GM23338 (cell line): ENCODE data around the gene ATF7. TPM values are rescaled to one million over a fixed set of nuclear protein-coding genes. Genes with fewer than 3 reads are reported as not detected.

Experiments used
- ATAC-seq: fragments of 200-7000 bp; cut with Tn5 transposase; 3 replicates; pipeline ENCODE4 v1.9.1; 2020
- DNase-seq: peaks from one replicate; pipeline ENCODE4 v3.0.0-alpha.2; 2015; ENCODE audit warnings: low spot score
- H2AFZ ChIP-seq: fragments of 200-600 bp; sonication (generic); 2 replicates; pipeline ENCODE4 v1.8.0; 2016; ENCODE audit warnings: antibody characterized with exemption, mild to moderate bottlenecking, moderate library complexity
- H3F3A ChIP-seq: fragments of 200-600 bp; sonication (generic); replicated peaks from 2 replicates; pipeline ENCODE4 v1.8.0; 2017; ENCODE audit warnings: antibody characterized with exemption, mixed run types, low read depth
- H3K27ac ChIP-seq: fragments of 200-600 bp; sonication (generic); 2 replicates; pipeline ENCODE4 v1.6.1; 2016; ENCODE audit warnings: low read depth
- H3K27me3 ChIP-seq: fragments of 200-600 bp; sonication (generic); 2 replicates; pipeline ENCODE4 v1.8.0; 2016; ENCODE audit warnings: mild to moderate bottlenecking, mixed run types, moderate library complexity; ENCODE audit not compliant: insufficient read depth
- H3K36me3 ChIP-seq: fragments of 200-600 bp; sonication (generic); 2 replicates; pipeline ENCODE4 v1.8.0; 2016; ENCODE audit warnings: mild to moderate bottlenecking; ENCODE audit not compliant: insufficient read depth
- H3K4me1 ChIP-seq: fragments of 200-600 bp; sonication (generic); 2 replicates; pipeline ENCODE4 v1.8.0; 2016; ENCODE audit warnings: mild to moderate bottlenecking, moderate library complexity; ENCODE audit not compliant: insufficient read depth
- H3K4me2 ChIP-seq: fragments of 200-600 bp; sonication (generic); 2 replicates; pipeline ENCODE4 v1.7.1; 2017; ENCODE audit warnings: mixed run types
- H3K4me3 ChIP-seq: fragments of 200-600 bp; sonication (generic); 2 replicates; pipeline ENCODE4 v1.6.1; 2016; ENCODE audit warnings: mixed run types
- H3K79me2 ChIP-seq: fragments of 200-600 bp; sonication (generic); replicated peaks from 2 replicates; pipeline ENCODE4 v1.8.0; 2017; ENCODE audit warnings: mild to moderate bottlenecking; ENCODE audit not compliant: insufficient read depth
- H3K9me2 ChIP-seq: fragments of 200-600 bp; sonication (generic); 2 replicates; pipeline ENCODE4 v1.8.0; 2017; ENCODE audit not compliant: insufficient read depth
- H4K20me1 ChIP-seq: fragments of 200-600 bp; sonication (generic); replicated peaks from 2 replicates; pipeline ENCODE4 v1.8.0; 2017; ENCODE audit warnings: mild to moderate bottlenecking; ENCODE audit not compliant: insufficient read depth
- H3K27ac Mint-ChIP-seq: 2 replicates; pipeline ENCODE4 v1.8.0; 2020; ENCODE audit warnings: inconsistent platforms, mild to moderate bottlenecking, moderate library complexity, mixed read lengths
- H3K27me3 Mint-ChIP-seq: 3 replicates; pipeline ENCODE4 v1.8.0; 2022; ENCODE audit warnings: low read depth, mild to moderate bottlenecking, moderate library complexity, mixed read lengths, inconsistent platforms; ENCODE audit not compliant: insufficient read depth, poor library complexity
- H3K36me3 Mint-ChIP-seq: 3 replicates; pipeline ENCODE4 v1.8.0; 2021; ENCODE audit warnings: low read depth, mild to moderate bottlenecking, inconsistent platforms, moderate library complexity, mixed read lengths
- H3K4me1 Mint-ChIP-seq: 3 replicates; pipeline ENCODE4 v1.8.0; 2020; ENCODE audit warnings: mild to moderate bottlenecking, inconsistent platforms, mixed read lengths
- H3K4me3 Mint-ChIP-seq: 3 replicates; pipeline ENCODE4 v1.8.0; 2021; ENCODE audit warnings: moderate library complexity, mild to moderate bottlenecking, inconsistent platforms, mixed read lengths
- H3K9me3 Mint-ChIP-seq: 3 replicates; pipeline ENCODE4 v1.8.0; 2020; ENCODE audit warnings: moderate library complexity, mild to moderate bottlenecking, inconsistent platforms, mixed read lengths
- EZH2 ChIP-seq: fragments of 200-600 bp; sonication (generic); IDR thresholded peaks from one replicate; pipeline ENCODE4 v1.8.0; 2017; ENCODE audit warnings: antibody characterized with exemption, mild to moderate bottlenecking, low read depth; ENCODE audit not compliant: unreplicated experiment
- EZH2phosphoT487 ChIP-seq: fragments of 200-600 bp; sonication (generic); IDR thresholded peaks from one replicate; pipeline ENCODE4 v1.8.1; 2018; ENCODE audit warnings: antibody characterized with exemption; ENCODE audit not compliant: unreplicated experiment
- ZNF114 ChIP-seq: fragments of 250-450 bp; sonication (Bioruptor Pico); IDR thresholded peaks from 2 replicates; pipeline ENCODE4 v1.5.0; 2020; ENCODE audit warnings: mild to moderate bottlenecking, moderate library complexity
- ZNF331 ChIP-seq: fragments of 250-450 bp; sonication (Bioruptor Pico); IDR thresholded peaks from 2 replicates; pipeline ENCODE4 v1.5.0; 2020; ENCODE audit warnings: low read depth, mild to moderate bottlenecking, moderate library complexity
- polyA plus RNA-seq: library from polyadenylated mRNA; unstranded; fragments of >200 nt; fragmentation: Nextera tagmentation; extraction: Ambion mirVana; gene quantifications from 2 replicates; pipeline ENCODE4 v1.2.1, GENCODE V29; 2016
- total RNA-seq: library from RNA; depleted of rRNA; stranded (reverse); fragments of >200 nt; shearing (Covaris generic); gene quantifications from 2 replicates; pipeline ENCODE4 v1.2.3, GENCODE V29; 2014
- TF ChIP-seq, protein P1 (sequence below): fragments of 250-450 bp; sonication (Bioruptor Pico); IDR thresholded peaks from 2 replicates; pipeline ENCODE4 v1.5.0; 2020; ENCODE audit warnings: mild to moderate bottlenecking, moderate library complexity
- TF ChIP-seq, protein P2 (sequence below), 2 experiments: fragments of 200-600 bp in 1 of 2; sonication (generic) in 1 of 2; conservative IDR thresholded peaks; 2 replicates each; pipeline versions ENCODE4 v1.5.1 to v1.6.1; 2016 to 2017; ENCODE audit warnings: antibody characterized with exemption in 2 of 2, low read depth in 2 of 2, mild to moderate bottlenecking in 2 of 2, moderate library complexity in 1 of 2
- TF ChIP-seq, protein P3 (sequence below): IDR thresholded peaks from 2 replicates; pipeline ENCODE4 v1.6.1; 2016; ENCODE audit warnings: antibody characterized with exemption

Gene ATF7
- total and polyA plus RNA-seq, 2 experiments from 2014 or later: 13.9 to 16.3 TPM

DNA sequence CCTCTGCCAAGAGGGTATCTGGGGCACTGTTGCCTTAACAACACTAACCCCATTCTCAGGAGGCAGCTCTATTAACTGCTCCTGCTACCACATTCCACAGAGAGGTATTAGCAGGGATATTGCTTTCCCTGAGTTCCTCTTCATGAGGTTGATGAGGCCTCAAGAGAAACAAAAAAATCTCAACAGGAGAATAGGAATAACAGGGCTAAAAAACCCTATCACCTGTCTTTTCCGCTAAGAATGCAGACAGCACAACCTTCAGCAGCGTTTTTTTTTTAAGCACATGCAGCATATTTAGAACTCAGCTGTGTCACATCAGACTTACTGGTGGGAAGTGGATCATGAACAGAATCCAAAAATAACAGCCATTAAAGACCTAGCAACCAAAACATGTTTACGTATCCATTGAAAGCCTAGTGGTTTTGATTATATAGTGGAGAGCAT lies 29.2 kb downstream of the ATF7 start (continued):
- TF ChIP-seq, protein P1, sequence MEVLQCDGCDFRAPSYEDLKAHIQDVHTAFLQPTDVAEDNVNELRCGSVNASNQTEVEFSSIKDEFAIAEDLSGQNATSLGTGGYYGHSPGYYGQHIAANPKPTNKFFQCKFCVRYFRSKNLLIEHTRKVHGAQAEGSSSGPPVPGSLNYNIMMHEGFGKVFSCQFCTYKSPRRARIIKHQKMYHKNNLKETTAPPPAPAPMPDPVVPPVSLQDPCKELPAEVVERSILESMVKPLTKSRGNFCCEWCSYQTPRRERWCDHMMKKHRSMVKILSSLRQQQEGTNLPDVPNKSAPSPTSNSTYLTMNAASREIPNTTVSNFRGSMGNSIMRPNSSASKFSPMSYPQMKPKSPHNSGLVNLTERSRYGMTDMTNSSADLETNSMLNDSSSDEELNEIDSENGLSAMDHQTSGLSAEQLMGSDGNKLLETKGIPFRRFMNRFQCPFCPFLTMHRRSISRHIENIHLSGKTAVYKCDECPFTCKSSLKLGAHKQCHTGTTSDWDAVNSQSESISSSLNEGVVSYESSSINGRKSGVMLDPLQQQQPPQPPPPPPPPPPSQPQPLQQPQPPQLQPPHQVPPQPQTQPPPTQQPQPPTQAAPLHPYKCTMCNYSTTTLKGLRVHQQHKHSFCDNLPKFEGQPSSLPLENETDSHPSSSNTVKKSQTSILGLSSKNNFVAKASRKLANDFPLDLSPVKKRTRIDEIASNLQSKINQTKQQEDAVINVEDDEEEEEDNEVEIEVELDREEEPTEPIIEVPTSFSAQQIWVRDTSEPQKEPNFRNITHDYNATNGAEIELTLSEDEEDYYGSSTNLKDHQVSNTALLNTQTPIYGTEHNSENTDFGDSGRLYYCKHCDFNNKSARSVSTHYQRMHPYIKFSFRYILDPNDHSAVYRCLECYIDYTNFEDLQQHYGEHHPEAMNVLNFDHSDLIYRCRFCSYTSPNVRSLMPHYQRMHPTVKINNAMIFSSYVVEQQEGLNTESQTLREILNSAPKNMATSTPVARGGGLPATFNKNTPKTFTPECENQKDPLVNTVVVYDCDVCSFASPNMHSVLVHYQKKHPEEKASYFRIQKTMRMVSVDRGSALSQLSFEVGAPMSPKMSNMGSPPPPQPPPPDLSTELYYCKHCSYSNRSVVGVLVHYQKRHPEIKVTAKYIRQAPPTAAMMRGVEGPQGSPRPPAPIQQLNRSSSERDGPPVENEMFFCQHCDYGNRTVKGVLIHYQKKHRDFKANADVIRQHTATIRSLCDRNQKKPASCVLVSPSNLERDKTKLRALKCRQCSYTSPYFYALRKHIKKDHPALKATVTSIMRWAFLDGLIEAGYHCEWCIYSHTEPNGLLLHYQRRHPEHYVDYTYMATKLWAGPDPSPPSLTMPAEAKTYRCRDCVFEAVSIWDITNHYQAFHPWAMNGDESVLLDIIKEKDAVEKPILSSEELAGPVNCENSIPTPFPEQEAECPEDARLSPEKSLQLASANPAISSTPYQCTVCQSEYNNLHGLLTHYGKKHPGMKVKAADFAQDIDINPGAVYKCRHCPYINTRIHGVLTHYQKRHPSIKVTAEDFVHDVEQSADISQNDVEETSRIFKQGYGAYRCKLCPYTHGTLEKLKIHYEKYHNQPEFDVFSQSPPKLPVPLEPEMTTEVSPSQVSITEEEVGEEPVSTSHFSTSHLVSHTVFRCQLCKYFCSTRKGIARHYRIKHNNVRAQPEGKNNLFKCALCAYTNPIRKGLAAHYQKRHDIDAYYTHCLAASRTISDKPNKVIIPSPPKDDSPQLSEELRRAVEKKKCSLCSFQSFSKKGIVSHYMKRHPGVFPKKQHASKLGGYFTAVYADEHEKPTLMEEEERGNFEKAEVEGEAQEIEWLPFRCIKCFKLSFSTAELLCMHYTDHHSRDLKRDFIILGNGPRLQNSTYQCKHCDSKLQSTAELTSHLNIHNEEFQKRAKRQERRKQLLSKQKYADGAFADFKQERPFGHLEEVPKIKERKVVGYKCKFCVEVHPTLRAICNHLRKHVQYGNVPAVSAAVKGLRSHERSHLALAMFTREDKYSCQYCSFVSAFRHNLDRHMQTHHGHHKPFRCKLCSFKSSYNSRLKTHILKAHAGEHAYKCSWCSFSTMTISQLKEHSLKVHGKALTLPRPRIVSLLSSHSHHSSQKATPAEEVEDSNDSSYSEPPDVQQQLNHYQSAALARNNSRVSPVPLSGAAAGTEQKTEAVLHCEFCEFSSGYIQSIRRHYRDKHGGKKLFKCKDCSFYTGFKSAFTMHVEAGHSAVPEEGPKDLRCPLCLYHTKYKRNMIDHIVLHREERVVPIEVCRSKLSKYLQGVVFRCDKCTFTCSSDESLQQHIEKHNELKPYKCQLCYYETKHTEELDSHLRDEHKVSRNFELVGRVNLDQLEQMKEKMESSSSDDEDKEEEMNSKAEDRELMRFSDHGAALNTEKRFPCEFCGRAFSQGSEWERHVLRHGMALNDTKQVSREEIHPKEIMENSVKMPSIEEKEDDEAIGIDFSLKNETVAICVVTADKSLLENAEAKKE: no peak
- TF ChIP-seq, protein P2, sequence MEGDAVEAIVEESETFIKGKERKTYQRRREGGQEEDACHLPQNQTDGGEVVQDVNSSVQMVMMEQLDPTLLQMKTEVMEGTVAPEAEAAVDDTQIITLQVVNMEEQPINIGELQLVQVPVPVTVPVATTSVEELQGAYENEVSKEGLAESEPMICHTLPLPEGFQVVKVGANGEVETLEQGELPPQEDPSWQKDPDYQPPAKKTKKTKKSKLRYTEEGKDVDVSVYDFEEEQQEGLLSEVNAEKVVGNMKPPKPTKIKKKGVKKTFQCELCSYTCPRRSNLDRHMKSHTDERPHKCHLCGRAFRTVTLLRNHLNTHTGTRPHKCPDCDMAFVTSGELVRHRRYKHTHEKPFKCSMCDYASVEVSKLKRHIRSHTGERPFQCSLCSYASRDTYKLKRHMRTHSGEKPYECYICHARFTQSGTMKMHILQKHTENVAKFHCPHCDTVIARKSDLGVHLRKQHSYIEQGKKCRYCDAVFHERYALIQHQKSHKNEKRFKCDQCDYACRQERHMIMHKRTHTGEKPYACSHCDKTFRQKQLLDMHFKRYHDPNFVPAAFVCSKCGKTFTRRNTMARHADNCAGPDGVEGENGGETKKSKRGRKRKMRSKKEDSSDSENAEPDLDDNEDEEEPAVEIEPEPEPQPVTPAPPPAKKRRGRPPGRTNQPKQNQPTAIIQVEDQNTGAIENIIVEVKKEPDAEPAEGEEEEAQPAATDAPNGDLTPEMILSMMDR (conservative IDR thresholded peaks at IDR 0.05; ENCODE audit: low read depth in 2 of 2): no peak
- no peak for TF ChIP-seq ZNF114 (CRISPR knock-in tag)

DNA sequence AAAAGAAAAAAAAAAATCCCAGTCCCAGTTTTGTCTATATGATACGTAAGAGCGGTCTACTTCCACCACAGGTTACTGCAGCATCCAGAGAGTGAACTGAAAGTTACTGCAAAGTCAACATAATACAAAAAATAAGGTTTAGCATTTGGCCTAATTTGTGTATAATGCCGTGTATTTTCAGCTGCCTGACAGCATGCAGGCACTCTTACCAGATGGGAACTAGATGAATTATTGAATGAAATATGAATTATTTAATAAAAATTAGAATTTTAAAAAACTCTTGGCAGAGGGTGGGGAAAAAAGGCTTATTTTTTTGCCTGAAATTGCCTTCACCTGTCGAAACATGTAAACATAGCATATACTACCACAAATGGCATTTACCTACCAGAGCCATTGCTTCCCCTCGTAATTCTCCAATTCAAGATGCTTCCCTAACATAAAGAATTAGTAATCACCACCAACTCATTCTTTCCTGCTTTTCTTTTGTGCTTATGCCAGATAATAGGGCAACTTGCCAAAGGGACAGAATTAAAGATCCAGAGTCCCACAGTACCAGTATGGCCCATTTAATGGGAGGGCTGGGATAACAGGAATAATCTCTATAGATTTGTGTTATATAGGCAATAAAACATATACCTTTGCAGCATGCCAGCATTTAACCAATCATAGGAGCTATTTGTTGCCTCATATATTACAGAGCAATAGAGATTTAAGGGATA lies 31.1 kb downstream of the ATF7 start:
- H3K4me1 ChIP-seq: peaks cover 7% of the 10 kb centered on the region; the same call in 1 of the 2 replicates
- H2AFZ ChIP-seq: no peak overlapping the region
- no peak overlapping the region for H3K27ac ChIP-seq
- H3K4me1 Mint-ChIP-seq: peaks cover 18% of the 10 kb centered on the region
- no peaks in the 10 kb centered on the region for H3K36me3 Mint-ChIP-seq
- no peaks in the 10 kb centered on the region for H3K27me3 ChIP-seq
- H3K27ac Mint-ChIP-seq: no peak overlapping the region
- DNase-seq (no peak), ATAC-seq (no peak)
- peaks cover 6% of the 10 kb centered on the region; the same call in 1 of the 2 replicates for H3K79me2 ChIP-seq
- H3K9me2 ChIP-seq: no peaks in the 10 kb centered on the region
- H3K27me3 Mint-ChIP-seq: no peaks in the 10 kb centered on the region
- 0 out of 2 replicates have a peak, but pooled peaks cover 2% of the 10 kb centered on the region for H4K20me1 ChIP-seq
- no peaks in the 10 kb centered on the region for H3K9me3 Mint-ChIP-seq
- H3K36me3 ChIP-seq: no peaks in the 10 kb centered on the region
- H3K4me2 ChIP-seq: no peak overlapping the region
- H3F3A ChIP-seq: no peaks in the 10 kb centered on the region
- TF ChIP-seq EZH2 (no peak), ZNF331 (CRISPR knock-in tag) (no peak), EZH2phosphoT487 (no peak)
- TF ChIP-seq, protein P2 (conservative IDR thresholded peaks at IDR 0.05; ENCODE audit: low read depth in 2 of 2): no peak
- TF ChIP-seq, protein P3, sequence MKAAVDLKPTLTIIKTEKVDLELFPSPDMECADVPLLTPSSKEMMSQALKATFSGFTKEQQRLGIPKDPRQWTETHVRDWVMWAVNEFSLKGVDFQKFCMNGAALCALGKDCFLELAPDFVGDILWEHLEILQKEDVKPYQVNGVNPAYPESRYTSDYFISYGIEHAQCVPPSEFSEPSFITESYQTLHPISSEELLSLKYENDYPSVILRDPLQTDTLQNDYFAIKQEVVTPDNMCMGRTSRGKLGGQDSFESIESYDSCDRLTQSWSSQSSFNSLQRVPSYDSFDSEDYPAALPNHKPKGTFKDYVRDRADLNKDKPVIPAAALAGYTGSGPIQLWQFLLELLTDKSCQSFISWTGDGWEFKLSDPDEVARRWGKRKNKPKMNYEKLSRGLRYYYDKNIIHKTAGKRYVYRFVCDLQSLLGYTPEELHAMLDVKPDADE: no peak
- no peak overlapping the region for H3K4me3 ChIP-seq
- no peak overlapping the region for H3K4me3 Mint-ChIP-seq
